HepG2 (cell line): Measurements from ENCODE around the gene PASK. TPM values are rescaled to one million over a fixed set of nuclear protein-coding genes. Genes with fewer than 3 reads are reported as not detected.
"Not testable (repeated sequence)": the region's sequence is repeated elsewhere in the genome, so short reads cannot be mapped to it uniquely, and the experiment has no call there.

Experiments used
- GATA4 ChIP-seq: sonication (generic); IDR thresholded peaks from 2 replicates; pipeline ENCODE4 v1.6.1; 2016; ENCODE audit warnings: antibody characterized with exemption, low read depth, borderline replicate concordance
- NFYC ChIP-seq: IDR thresholded peaks from 2 replicates; pipeline ENCODE4 v1.6.1; 2016; ENCODE audit warnings: missing genetic modification reagents, missing compliant biosample characterization
- NONO ChIP-seq, 2 experiments: fragments of 450-650 bp in 1 of 2; sonication (generic) in 1 of 2; formaldehyde crosslinking in 1 of 2; IDR thresholded peaks in 1 of 2; conservative IDR thresholded peaks in 1 of 2; 2 replicates each; pipeline versions ENCODE4 v1.6.1 to v1.8.0; 2017 to 2022; ENCODE audit warnings: mild to moderate bottlenecking in 1 of 2, missing genetic modification reagents in 1 of 2, moderate library complexity in 1 of 2
- SALL1 ChIP-seq: sonication (generic); formaldehyde crosslinking; IDR thresholded peaks from 2 replicates; pipeline ENCODE4 v1.8.0; 2022; ENCODE audit warnings: mild to moderate bottlenecking, missing genetic modification reagents
- SP5 ChIP-seq: IDR thresholded peaks from 2 replicates; pipeline ENCODE4 v1.6.1; 2016; ENCODE audit warnings: low read depth, borderline replicate concordance
- ZNF788 ChIP-seq: sonication (generic); formaldehyde crosslinking; IDR thresholded peaks from 2 replicates; pipeline ENCODE4 v1.5.0; 2020; ENCODE audit warnings: mild to moderate bottlenecking, missing genetic modification reagents, borderline replicate concordance
- polyA plus RNA-seq, 8 experiments: library from polyadenylated mRNA; depleted of rRNA in 3 of 8; stranded (reverse) in 7 of 8; unstranded in 1 of 8; fragments of >200 nt; fragmentation: Illumina TruSeq in 4 of 8; extraction: Trizol in 4 of 8; gene quantifications; 2 replicates each; pipeline versions ENCODE4 v1.2.1 to v1.2.3, GENCODE V29; 2011 to 2016; ENCODE audit warnings: low read depth in 4 of 8, missing spikeins in 1 of 8, mixed read lengths in 1 of 8; ENCODE audit not compliant: insufficient read depth in 1 of 8
- total RNA-seq, 5 experiments: library from RNA; depleted of rRNA; stranded (reverse); fragments of >200 nt; fragmentation: Illumina TruSeq; extraction: Trizol; gene quantifications; 2 replicates each; pipeline ENCODE4 v1.2.3, GENCODE V29; 2016; ENCODE audit warnings: low read depth in 1 of 5
- TF ChIP-seq, protein P1 (sequence below): sonication (generic); formaldehyde crosslinking; IDR thresholded peaks from 2 replicates; pipeline ENCODE4 v1.4.0; 2020; ENCODE audit warnings: missing genetic modification reagents
- TF ChIP-seq, protein P2 (sequence below): sonication (generic); formaldehyde crosslinking; IDR thresholded peaks from 2 replicates; pipeline ENCODE4 v1.5.1; 2020; ENCODE audit warnings: mild to moderate bottlenecking, missing genetic modification reagents
- TF ChIP-seq, protein P3 (sequence below): IDR thresholded peaks from 2 replicates; pipeline ENCODE4 v1.6.1; 2018; ENCODE audit warnings: missing genetic modification reagents
- TF ChIP-seq, protein P4 (sequence below): IDR thresholded peaks from 2 replicates; pipeline ENCODE4 v1.6.1; 2016; ENCODE audit warnings: low read depth, missing genetic modification reagents, missing compliant biosample characterization
- TF ChIP-seq, protein P5 (sequence below), 2 experiments: IDR thresholded peaks; 2 replicates each; pipeline ENCODE4 v1.6.1; 2011 to 2012; ENCODE audit warnings: low read length in 2 of 2, borderline replicate concordance in 1 of 2, low read depth in 1 of 2, mild to moderate bottlenecking in 1 of 2, moderate library complexity in 1 of 2

The PASK gene
- total and polyA plus RNA-seq, 2 of the 13 experiments (the other 11 are each of a cell fraction or from before 2014, with no cell fraction given): 6.9 to 17.0 TPM

DNA sequence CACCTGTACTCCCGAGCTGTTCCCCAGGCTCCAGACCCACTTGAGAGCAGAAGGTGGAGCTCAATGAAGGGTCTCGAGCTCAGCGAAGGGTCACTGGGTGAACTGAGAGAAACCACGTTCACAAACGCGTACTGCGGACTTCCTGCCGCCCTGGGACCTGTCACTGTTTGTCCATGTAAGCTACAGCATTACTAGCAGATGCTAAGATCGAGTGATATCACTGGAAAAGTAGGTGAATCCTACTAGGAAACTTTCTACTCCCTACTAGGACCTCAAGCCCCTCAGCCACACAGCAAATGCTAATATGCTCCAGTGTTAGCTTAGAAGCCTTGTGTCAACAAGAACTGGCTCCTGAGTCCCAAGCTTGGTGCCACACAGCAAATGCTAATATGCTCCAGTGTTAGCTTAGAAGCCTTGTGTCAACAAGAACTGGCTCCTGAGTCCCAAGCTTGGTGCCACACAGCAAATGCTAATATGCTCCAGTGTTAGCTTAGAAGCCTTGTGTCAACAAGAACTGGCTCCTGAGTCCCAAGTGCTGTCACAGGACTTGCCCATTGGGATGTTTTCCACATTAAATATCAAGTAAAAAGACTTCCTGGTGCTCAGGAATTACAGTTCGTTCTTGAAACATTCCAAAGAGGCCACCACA is 56.0 kb downstream of the PASK start (continued):
- TF ChIP-seq, protein P1, sequence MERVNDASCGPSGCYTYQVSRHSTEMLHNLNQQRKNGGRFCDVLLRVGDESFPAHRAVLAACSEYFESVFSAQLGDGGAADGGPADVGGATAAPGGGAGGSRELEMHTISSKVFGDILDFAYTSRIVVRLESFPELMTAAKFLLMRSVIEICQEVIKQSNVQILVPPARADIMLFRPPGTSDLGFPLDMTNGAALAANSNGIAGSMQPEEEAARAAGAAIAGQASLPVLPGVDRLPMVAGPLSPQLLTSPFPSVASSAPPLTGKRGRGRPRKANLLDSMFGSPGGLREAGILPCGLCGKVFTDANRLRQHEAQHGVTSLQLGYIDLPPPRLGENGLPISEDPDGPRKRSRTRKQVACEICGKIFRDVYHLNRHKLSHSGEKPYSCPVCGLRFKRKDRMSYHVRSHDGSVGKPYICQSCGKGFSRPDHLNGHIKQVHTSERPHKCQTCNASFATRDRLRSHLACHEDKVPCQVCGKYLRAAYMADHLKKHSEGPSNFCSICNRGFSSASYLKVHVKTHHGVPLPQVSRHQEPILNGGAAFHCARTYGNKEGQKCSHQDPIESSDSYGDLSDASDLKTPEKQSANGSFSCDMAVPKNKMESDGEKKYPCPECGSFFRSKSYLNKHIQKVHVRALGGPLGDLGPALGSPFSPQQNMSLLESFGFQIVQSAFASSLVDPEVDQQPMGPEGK: peak; percentile 57
- peak; percentile 35; the same call in 1 of the 2 replicates for TF ChIP-seq NFYC (CRISPR knock-in tag)
- TF ChIP-seq NONO (IDR thresholded peaks at IDR 0.05): not testable (repeated sequence)
- peak; percentile 70 for TF ChIP-seq NONO (CRISPR knock-in tag; conservative IDR thresholded peaks at IDR 0.05)
- TF ChIP-seq, protein P2, sequence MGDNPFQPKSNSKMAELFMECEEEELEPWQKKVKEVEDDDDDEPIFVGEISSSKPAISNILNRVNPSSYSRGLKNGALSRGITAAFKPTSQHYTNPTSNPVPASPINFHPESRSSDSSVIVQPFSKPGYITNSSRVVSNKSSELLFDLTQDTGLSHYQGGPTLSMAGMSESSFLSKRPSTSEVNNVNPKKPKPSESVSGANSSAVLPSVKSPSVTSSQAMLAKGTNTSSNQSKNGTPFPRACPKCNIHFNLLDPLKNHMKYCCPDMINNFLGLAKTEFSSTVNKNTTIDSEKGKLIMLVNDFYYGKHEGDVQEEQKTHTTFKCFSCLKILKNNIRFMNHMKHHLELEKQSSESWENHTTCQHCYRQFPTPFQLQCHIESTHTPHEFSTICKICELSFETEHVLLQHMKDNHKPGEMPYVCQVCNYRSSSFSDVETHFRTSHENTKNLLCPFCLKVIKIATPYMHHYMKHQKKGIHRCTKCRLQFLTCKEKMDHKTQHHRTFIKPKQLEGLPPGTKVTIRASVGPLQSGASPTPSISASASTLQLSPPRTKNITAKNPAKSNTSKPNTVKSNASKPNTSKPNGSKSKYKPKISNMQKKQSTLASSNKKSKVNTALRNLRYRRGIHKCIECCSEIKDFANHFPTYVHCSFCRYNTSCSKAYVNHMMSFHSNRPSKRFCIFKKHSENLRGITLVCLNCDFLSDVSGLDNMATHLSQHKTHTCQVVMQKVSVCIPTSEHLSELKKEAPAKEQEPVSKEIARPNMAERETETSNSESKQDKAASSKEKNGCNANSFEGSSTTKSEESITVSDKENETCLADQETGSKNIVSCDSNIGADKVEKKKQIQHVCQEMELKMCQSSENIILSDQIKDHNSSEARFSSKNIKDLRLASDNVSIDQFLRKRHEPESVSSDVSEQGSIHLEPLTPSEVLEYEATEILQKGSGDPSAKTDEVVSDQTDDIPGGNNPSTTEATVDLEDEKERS (CRISPR knock-in tag): peak; percentile 39; the same call in 1 of the 2 replicates
- TF ChIP-seq SP5 (CRISPR knock-in tag): peak; percentile 61; the same call in 1 of the 2 replicates
- TF ChIP-seq, protein P3, sequence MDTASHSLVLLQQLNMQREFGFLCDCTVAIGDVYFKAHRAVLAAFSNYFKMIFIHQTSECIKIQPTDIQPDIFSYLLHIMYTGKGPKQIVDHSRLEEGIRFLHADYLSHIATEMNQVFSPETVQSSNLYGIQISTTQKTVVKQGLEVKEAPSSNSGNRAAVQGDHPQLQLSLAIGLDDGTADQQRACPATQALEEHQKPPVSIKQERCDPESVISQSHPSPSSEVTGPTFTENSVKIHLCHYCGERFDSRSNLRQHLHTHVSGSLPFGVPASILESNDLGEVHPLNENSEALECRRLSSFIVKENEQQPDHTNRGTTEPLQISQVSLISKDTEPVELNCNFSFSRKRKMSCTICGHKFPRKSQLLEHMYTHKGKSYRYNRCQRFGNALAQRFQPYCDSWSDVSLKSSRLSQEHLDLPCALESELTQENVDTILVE (CRISPR knock-in tag): peak; percentile 78
- peak; percentile 83; the same call in 1 of the 2 replicates for TF ChIP-seq ZNF788 (CRISPR knock-in tag)
- TF ChIP-seq, protein P4, sequence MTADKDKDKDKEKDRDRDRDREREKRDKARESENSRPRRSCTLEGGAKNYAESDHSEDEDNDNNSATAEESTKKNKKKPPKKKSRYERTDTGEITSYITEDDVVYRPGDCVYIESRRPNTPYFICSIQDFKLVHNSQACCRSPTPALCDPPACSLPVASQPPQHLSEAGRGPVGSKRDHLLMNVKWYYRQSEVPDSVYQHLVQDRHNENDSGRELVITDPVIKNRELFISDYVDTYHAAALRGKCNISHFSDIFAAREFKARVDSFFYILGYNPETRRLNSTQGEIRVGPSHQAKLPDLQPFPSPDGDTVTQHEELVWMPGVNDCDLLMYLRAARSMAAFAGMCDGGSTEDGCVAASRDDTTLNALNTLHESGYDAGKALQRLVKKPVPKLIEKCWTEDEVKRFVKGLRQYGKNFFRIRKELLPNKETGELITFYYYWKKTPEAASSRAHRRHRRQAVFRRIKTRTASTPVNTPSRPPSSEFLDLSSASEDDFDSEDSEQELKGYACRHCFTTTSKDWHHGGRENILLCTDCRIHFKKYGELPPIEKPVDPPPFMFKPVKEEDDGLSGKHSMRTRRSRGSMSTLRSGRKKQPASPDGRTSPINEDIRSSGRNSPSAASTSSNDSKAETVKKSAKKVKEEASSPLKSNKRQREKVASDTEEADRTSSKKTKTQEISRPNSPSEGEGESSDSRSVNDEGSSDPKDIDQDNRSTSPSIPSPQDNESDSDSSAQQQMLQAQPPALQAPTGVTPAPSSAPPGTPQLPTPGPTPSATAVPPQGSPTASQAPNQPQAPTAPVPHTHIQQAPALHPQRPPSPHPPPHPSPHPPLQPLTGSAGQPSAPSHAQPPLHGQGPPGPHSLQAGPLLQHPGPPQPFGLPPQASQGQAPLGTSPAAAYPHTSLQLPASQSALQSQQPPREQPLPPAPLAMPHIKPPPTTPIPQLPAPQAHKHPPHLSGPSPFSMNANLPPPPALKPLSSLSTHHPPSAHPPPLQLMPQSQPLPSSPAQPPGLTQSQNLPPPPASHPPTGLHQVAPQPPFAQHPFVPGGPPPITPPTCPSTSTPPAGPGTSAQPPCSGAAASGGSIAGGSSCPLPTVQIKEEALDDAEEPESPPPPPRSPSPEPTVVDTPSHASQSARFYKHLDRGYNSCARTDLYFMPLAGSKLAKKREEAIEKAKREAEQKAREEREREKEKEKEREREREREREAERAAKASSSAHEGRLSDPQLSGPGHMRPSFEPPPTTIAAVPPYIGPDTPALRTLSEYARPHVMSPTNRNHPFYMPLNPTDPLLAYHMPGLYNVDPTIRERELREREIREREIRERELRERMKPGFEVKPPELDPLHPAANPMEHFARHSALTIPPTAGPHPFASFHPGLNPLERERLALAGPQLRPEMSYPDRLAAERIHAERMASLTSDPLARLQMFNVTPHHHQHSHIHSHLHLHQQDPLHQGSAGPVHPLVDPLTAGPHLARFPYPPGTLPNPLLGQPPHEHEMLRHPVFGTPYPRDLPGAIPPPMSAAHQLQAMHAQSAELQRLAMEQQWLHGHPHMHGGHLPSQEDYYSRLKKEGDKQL: peak; percentile 97
- TF ChIP-seq GATA4: peak; percentile 57; the same call in 1 of the 2 replicates
- TF ChIP-seq, protein P5, sequence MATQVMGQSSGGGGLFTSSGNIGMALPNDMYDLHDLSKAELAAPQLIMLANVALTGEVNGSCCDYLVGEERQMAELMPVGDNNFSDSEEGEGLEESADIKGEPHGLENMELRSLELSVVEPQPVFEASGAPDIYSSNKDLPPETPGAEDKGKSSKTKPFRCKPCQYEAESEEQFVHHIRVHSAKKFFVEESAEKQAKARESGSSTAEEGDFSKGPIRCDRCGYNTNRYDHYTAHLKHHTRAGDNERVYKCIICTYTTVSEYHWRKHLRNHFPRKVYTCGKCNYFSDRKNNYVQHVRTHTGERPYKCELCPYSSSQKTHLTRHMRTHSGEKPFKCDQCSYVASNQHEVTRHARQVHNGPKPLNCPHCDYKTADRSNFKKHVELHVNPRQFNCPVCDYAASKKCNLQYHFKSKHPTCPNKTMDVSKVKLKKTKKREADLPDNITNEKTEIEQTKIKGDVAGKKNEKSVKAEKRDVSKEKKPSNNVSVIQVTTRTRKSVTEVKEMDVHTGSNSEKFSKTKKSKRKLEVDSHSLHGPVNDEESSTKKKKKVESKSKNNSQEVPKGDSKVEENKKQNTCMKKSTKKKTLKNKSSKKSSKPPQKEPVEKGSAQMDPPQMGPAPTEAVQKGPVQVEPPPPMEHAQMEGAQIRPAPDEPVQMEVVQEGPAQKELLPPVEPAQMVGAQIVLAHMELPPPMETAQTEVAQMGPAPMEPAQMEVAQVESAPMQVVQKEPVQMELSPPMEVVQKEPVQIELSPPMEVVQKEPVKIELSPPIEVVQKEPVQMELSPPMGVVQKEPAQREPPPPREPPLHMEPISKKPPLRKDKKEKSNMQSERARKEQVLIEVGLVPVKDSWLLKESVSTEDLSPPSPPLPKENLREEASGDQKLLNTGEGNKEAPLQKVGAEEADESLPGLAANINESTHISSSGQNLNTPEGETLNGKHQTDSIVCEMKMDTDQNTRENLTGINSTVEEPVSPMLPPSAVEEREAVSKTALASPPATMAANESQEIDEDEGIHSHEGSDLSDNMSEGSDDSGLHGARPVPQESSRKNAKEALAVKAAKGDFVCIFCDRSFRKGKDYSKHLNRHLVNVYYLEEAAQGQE (IDR thresholded peaks at IDR 0.05; ENCODE audit: borderline replicate concordance in 1 of 2, low read depth in 1 of 2, low read length in 2 of 2): 0 out of 4 replicates have a peak, but pooled peaks of 1 of the 2 experiments have one; percentile 23
- TF ChIP-seq SALL1: peak; percentile 90
